Measurements from ENCODE around the gene YY1. TPM values are rescaled to one million over a fixed set of nuclear protein-coding genes. Genes with fewer than 3 reads are reported as not detected.

Gene YY1
- total RNA-seq, 1 donor, result 43.3 TPM

DNA sequence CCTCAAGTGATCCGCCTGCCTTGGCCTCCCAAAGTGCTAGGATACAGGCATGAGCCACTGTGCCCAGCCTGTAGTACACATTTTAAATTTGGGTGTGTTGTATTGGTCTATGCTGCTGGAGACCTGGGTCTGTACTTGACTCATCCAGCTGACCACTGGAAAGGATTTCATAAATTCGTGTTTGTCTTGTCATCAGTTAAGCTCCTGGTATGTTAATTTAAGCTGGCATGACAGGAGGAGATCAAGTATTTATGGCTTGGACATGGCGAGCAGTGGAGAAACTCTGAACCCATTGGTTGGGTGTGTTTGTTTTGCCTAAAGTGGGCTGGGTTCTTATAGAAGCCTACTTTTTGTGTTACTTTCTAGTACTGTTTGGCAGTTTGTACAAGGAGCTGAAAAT lies 24.2 kb downstream of the YY1 start:
- DNase-seq (ENCODE audit: low read depth), result no peak
- H3K4me3 ChIP-seq (ENCODE audit: low read depth, low read length), result no peak overlapping the region
- TF ChIP-seq, protein P1, sequence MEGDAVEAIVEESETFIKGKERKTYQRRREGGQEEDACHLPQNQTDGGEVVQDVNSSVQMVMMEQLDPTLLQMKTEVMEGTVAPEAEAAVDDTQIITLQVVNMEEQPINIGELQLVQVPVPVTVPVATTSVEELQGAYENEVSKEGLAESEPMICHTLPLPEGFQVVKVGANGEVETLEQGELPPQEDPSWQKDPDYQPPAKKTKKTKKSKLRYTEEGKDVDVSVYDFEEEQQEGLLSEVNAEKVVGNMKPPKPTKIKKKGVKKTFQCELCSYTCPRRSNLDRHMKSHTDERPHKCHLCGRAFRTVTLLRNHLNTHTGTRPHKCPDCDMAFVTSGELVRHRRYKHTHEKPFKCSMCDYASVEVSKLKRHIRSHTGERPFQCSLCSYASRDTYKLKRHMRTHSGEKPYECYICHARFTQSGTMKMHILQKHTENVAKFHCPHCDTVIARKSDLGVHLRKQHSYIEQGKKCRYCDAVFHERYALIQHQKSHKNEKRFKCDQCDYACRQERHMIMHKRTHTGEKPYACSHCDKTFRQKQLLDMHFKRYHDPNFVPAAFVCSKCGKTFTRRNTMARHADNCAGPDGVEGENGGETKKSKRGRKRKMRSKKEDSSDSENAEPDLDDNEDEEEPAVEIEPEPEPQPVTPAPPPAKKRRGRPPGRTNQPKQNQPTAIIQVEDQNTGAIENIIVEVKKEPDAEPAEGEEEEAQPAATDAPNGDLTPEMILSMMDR (IDR thresholded peaks at IDR 0.05; ENCODE audit: insufficient read depth, low read length), result no peak

DNA sequence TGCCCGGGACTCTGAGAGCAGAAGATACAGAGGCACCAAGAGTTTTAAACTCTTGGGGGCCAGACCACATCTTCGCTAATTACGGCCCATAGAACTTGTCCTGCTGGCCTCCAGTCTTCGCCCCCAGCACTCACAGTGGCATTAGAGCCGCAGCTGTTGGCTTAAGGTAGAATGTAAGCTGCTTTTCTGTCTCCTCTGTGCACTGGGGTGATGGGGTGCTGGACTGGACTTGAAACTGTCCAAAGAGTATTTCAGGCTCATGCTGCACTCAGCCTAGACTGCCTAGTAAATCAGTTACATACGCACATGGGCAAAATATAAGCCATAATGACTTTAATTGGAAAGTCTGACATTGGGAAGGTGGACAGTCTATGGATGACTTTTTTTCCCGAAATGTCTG lies 29.0 kb downstream of the YY1 start:
- DNase-seq (ENCODE audit: low read depth), result no peak
- no peak overlapping the region for H3K4me3 ChIP-seq (ENCODE audit: low read depth, low read length)
- TF ChIP-seq, protein P1 (IDR thresholded peaks at IDR 0.05; ENCODE audit: insufficient read depth, low read length), result no peak

DNA sequence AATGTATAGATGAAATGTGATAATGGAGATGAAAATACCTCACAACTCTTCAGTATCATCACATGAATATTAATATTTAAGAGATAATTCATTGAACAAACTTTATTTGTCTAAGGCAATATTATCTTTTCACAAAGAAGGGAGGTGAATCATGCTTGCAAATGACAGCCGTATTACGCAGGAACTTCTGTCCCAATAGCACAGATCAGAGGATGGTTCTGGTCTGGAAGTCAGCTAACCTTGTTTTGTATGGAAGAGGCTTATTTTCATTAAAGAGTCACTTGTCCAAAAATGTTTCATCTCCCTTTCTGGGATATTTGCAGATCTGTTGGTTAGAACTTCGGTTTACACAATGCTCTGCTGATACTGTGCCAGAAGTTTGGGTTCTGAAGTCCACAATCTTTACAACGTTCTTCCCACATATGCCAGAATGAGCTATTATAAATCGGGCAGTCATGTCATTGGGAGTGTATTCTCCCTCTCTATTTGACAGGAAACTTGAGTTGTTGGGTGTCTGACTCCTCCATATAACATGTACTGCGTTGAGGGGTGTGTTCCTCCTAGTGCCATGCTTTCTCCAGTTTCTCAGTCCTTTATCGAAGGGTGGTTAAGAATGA lies 29.8 kb downstream of the YY1 start:
- DNase-seq (ENCODE audit: low read depth), result peak; percentile 20
- TF ChIP-seq, protein P1 (IDR thresholded peaks at IDR 0.05; ENCODE audit: insufficient read depth, low read length), result no peak

DNA sequence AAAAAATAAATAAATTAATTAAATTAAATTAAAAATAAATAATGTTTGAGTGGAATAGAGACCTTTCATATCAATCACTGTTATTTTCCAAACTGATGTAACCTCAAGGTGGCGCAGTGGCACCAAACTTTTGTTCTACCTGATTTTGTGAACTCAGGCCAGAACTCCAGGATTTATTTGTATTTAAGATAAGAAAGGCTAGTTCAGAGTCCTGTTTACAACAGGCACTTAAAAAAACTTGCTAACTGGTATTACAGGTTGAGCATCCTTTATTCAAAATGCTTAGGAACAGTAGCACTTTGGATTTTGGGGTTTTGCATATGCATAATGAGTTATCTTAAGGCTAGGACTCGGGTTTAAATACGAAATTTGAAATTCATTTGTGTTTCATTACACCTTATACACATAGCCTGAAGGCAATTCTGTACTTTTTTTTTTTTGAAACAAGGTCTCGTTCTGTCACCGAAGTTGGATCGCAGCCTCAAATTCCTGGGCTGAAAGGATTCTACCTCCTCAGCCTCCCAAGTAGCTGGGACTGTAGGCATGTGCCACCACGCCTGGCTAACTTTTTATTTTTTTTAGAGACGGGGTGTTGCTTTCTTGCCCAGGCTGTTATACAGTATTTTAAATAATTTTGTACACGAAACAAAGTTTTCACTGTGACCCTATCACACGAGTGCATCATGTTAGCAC lies 32.4 kb downstream of the YY1 start:
- TF ChIP-seq, protein P1 (IDR thresholded peaks at IDR 0.05; ENCODE audit: insufficient read depth, low read length), result peak; percentile 17
- DNase-seq (ENCODE audit: low read depth), result peak; percentile 48
- H3K4me3 ChIP-seq (ENCODE audit: low read depth, low read length), result no peak overlapping the region

More for the DNA sequence above, 29.8 kb downstream of the YY1 start:
- no peak overlapping the region for H3K4me3 ChIP-seq (ENCODE audit: low read depth, low read length)

DNA sequence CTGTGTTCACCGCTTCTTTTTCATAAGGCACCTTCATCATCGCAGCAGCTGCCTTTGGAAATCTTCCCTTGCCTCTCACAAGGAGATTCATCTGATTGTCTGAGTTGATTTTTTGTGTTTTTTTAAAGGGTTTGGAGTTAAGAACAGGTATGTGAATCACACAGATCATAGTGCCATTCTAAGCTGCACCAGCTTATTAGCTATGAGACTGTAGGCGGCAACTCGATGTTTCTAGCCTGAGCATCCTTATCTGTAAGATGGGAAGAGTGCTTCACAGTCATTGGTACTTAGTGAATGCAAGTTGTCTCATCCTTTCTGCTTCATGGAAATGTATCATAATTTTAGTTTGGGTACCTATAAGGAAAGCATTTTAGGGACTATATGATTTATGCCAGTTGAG lies 35.3 kb downstream of the YY1 start:
- DNase-seq (ENCODE audit: low read depth), result no peak
- H3K4me3 ChIP-seq (ENCODE audit: low read depth, low read length), result no peak overlapping the region
- TF ChIP-seq, protein P1 (IDR thresholded peaks at IDR 0.05; ENCODE audit: insufficient read depth, low read length), result no peak

DNA sequence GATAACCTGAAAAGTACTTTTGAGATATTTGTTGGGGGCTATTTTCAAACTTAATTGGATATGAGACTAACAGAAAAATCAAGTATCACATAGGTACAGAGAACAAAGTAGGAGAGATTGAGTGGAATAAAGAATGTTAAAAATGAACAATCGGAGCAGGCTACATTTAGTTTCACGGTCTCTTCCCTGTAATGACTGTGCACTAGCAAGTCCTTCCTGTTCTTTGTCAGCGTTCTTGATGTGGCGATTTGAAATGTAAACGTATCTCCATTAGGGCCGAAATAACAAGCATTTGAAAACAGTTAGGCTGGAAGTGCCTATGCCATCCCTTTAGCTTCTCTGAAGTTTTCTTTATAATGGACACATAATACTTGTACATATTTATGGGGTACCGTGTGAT lies 36.3 kb downstream of the YY1 start:
- no peak overlapping the region for H3K4me3 ChIP-seq (ENCODE audit: low read depth, low read length)
- DNase-seq (ENCODE audit: low read depth), result no peak
- TF ChIP-seq, protein P1 (IDR thresholded peaks at IDR 0.05; ENCODE audit: insufficient read depth, low read length), result no peak
